HEK293 (cell line): ENCODE data around the gene CNBP.

Experiments
- ELK4 ChIP-seq: IDR thresholded peaks from 2 replicates; pipeline ENCODE4 v1.6.1; 2011; ENCODE audit warnings: mild to moderate bottlenecking, low read depth, low read length, borderline replicate concordance
- KLF8 ChIP-seq: fragments of 450-650 bp; formaldehyde crosslinking; IDR thresholded peaks from 2 replicates; pipeline ENCODE4 v1.5.1; 2016; ENCODE audit warnings: missing biosample characterization, missing genetic modification characterization
- SALL2 ChIP-seq: fragments of 450-650 bp; formaldehyde crosslinking; IDR thresholded peaks from 2 replicates; pipeline ENCODE4 v1.5.0; 2017; ENCODE audit warnings: missing biosample characterization, mild to moderate bottlenecking, missing genetic modification characterization, borderline replicate concordance
- SCRT2 ChIP-seq: fragments of 450-650 bp; formaldehyde crosslinking; IDR thresholded peaks from 2 replicates; pipeline ENCODE4 v1.5.1; 2016; ENCODE audit warnings: missing biosample characterization, missing genetic modification characterization
- SP7 ChIP-seq: fragments of 450-650 bp; formaldehyde crosslinking; IDR thresholded peaks from 2 replicates; pipeline ENCODE4 v1.5.1; 2016; ENCODE audit warnings: missing biosample characterization, missing genetic modification characterization
- ZBTB6 ChIP-seq: fragments of 450-650 bp; formaldehyde crosslinking; IDR thresholded peaks from 2 replicates; pipeline ENCODE4 v1.5.1; 2017; ENCODE audit warnings: missing biosample characterization, missing genetic modification characterization
- ZEB2 ChIP-seq: fragments of 450-650 bp; formaldehyde crosslinking; IDR thresholded peaks from 2 replicates; pipeline ENCODE4 v1.5.1; 2016; ENCODE audit warnings: missing biosample characterization, missing genetic modification characterization
- ZFHX2 ChIP-seq: fragments of 450-650 bp; formaldehyde crosslinking; conservative IDR thresholded peaks from 2 replicates; pipeline ENCODE4 v1.5.1; 2016; ENCODE audit warnings: missing biosample characterization, missing genetic modification characterization
- ZNF146 ChIP-seq: fragments of 450-650 bp; formaldehyde crosslinking; IDR thresholded peaks from 2 replicates; pipeline ENCODE4 v1.5.1; 2016; ENCODE audit warnings: missing biosample characterization, missing genetic modification characterization
- ZNF175 ChIP-seq: fragments of 450-650 bp; formaldehyde crosslinking; IDR thresholded peaks from 2 replicates; pipeline ENCODE4 v1.5.1; 2016; ENCODE audit warnings: missing biosample characterization, missing genetic modification characterization
- ZNF221 ChIP-seq: fragments of 450-650 bp; formaldehyde crosslinking; IDR thresholded peaks from 2 replicates; pipeline ENCODE4 v1.5.1; 2017; ENCODE audit warnings: missing biosample characterization, missing genetic modification characterization, borderline replicate concordance
- ZNF223 ChIP-seq: fragments of 450-650 bp; formaldehyde crosslinking; IDR thresholded peaks from 2 replicates; pipeline ENCODE4 v1.5.1; 2016; ENCODE audit warnings: missing biosample characterization, missing genetic modification characterization
- ZNF26 ChIP-seq: fragments of 450-650 bp; formaldehyde crosslinking; IDR thresholded peaks from 2 replicates; pipeline ENCODE4 v1.5.1; 2016; ENCODE audit warnings: missing biosample characterization, missing genetic modification characterization
- ZNF280C ChIP-seq: fragments of 450-650 bp; formaldehyde crosslinking; IDR thresholded peaks from 2 replicates; pipeline ENCODE4 v1.5.1; 2016; ENCODE audit warnings: missing biosample characterization, missing genetic modification characterization
- ZNF292 ChIP-seq: fragments of 450-650 bp; formaldehyde crosslinking; IDR thresholded peaks from 2 replicates; pipeline ENCODE4 v1.5.1; 2016; ENCODE audit warnings: low read depth, missing biosample characterization, missing genetic modification characterization, borderline replicate concordance
- ZNF416 ChIP-seq: fragments of 450-650 bp; formaldehyde crosslinking; IDR thresholded peaks from 2 replicates; pipeline ENCODE4 v1.5.1; 2016; ENCODE audit warnings: missing biosample characterization, missing genetic modification characterization
- ZNF423 ChIP-seq: fragments of 450-650 bp; formaldehyde crosslinking; IDR thresholded peaks from 2 replicates; pipeline ENCODE4 v1.5.1; 2016; ENCODE audit warnings: missing biosample characterization, missing genetic modification characterization
- ZNF473 ChIP-seq: fragments of 450-650 bp; formaldehyde crosslinking; IDR thresholded peaks from 2 replicates; pipeline ENCODE4 v1.5.1; 2017; ENCODE audit warnings: missing biosample characterization, missing genetic modification characterization
- ZNF48 ChIP-seq: fragments of 450-650 bp; formaldehyde crosslinking; IDR thresholded peaks from 2 replicates; pipeline ENCODE4 v1.5.1; 2016; ENCODE audit warnings: missing biosample characterization, missing genetic modification characterization
- ZNF529 ChIP-seq: fragments of 450-650 bp; formaldehyde crosslinking; IDR thresholded peaks from 2 replicates; pipeline ENCODE4 v1.5.1; 2017; ENCODE audit warnings: missing genetic modification characterization, missing biosample characterization; ENCODE audit not compliant: insufficient replicate concordance
- ZNF596 ChIP-seq: fragments of 450-650 bp; IDR thresholded peaks from 2 replicates; pipeline ENCODE4 v1.5.0; 2018; ENCODE audit warnings: missing biosample characterization, mild to moderate bottlenecking, missing genetic modification characterization, moderate library complexity
- ZNF621 ChIP-seq: fragments of 450-650 bp; formaldehyde crosslinking; IDR thresholded peaks from 2 replicates; pipeline ENCODE4 v1.5.1; 2017; ENCODE audit warnings: missing biosample characterization, missing genetic modification characterization
- ZNF645 ChIP-seq: fragments of 450-650 bp; formaldehyde crosslinking; IDR thresholded peaks from 2 replicates; pipeline ENCODE4; 2016; ENCODE audit warnings: missing biosample characterization, missing genetic modification characterization
- ZNF654 ChIP-seq: fragments of 450-650 bp; formaldehyde crosslinking; IDR thresholded peaks from 2 replicates; pipeline ENCODE4 v1.5.1; 2016; ENCODE audit warnings: low read depth, missing biosample characterization, missing genetic modification characterization
- ZNF768 ChIP-seq: fragments of 450-650 bp; formaldehyde crosslinking; IDR thresholded peaks from 2 replicates; pipeline ENCODE4 v1.5.1; 2018; ENCODE audit warnings: missing biosample characterization, mild to moderate bottlenecking, missing genetic modification characterization
- ZNF837 ChIP-seq: fragments of 450-650 bp; formaldehyde crosslinking; IDR thresholded peaks from 2 replicates; pipeline ENCODE4 v1.5.1; 2016; ENCODE audit warnings: missing biosample characterization, missing genetic modification characterization
- ZSCAN23 ChIP-seq: fragments of 450-650 bp; formaldehyde crosslinking; IDR thresholded peaks from 2 replicates; pipeline ENCODE4 v1.5.1; 2016; ENCODE audit warnings: missing biosample characterization, missing genetic modification characterization
- ZXDB ChIP-seq: fragments of 450-650 bp; formaldehyde crosslinking; IDR thresholded peaks from 2 replicates; pipeline ENCODE4 v1.5.1; 2016; ENCODE audit warnings: missing biosample characterization, missing genetic modification characterization
- TF ChIP-seq, protein P1 (sequence below): fragments of 450-650 bp; formaldehyde crosslinking; IDR thresholded peaks from 2 replicates; pipeline ENCODE4 v1.5.1; 2016; ENCODE audit warnings: missing biosample characterization, missing genetic modification characterization
- TF ChIP-seq, protein P2 (sequence below): fragments of 450-650 bp; formaldehyde crosslinking; IDR thresholded peaks from 2 replicates; pipeline ENCODE4 v1.5.1; 2017; ENCODE audit warnings: missing biosample characterization, missing genetic modification characterization
- TF ChIP-seq, protein P3 (sequence below): fragments of 450-650 bp; IDR thresholded peaks from 2 replicates; pipeline ENCODE4 v1.5.1; 2018; ENCODE audit warnings: missing biosample characterization, missing genetic modification characterization

Gene CNBP

DNA sequence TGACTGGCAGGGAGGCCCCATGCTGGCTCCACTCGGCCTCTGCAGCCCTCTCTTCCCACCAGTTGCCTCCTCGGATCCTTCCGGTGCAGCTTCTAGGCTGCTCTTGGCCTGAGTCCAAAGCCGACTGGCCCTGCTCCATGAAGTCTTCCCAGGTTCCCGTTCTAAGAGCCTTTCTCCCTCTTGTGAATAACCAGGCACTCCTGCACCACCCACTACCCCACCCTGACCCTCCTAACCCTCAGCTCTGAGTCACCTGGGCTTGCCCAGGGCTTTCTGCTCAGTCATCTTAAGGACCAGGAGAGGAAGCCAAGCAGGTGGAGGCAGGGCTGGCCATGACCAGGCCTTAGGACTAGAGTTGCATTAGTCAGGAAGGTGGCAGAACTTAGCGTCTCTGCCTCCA is 28.1 kb upstream of the CNBP start (continued):
- TF ChIP-seq ELK4 (no peak), SCRT2 (tag by site-specific recombination) (peak; percentile 96), ZXDB (tag by site-specific recombination) (0 out of 2 replicates have a peak, but pooled peaks have one; percentile 32), ZNF529 (tag by site-specific recombination) (no peak), ZNF837 (tag by site-specific recombination) (no peak), ZNF146 (tag by site-specific recombination) (no peak), ZNF473 (tag by site-specific recombination) (no peak), ZNF26 (tag by site-specific recombination) (no peak), ZNF423 (tag by site-specific recombination) (no peak), ZNF645 (tag by site-specific recombination) (no peak), ZNF654 (no peak), ZNF596 (tag by site-specific recombination) (no peak), SP7 (0 out of 2 replicates have a peak, but pooled peaks have one; percentile 54), ZNF768 (tag by site-specific recombination) (no peak), ZNF416 (tag by site-specific recombination) (no peak), ZFHX2 (tag by site-specific recombination) (peak; percentile 66), ZNF48 (tag by site-specific recombination) (no peak), ZSCAN23 (no peak), ZNF221 (no peak), ZNF280C (tag by site-specific recombination) (no peak), KLF8 (tag by site-specific recombination) (peak; percentile 41; the same call in 1 of the 2 replicates), ZNF175 (tag by site-specific recombination) (no peak), ZBTB6 (tag by site-specific recombination) (no peak), ZNF292 (tag by site-specific recombination) (no peak), ZNF621 (tag by site-specific recombination) (no peak), SALL2 (no peak), ZEB2 (tag by site-specific recombination) (no peak), ZNF223 (no peak)
- TF ChIP-seq, protein P1, sequence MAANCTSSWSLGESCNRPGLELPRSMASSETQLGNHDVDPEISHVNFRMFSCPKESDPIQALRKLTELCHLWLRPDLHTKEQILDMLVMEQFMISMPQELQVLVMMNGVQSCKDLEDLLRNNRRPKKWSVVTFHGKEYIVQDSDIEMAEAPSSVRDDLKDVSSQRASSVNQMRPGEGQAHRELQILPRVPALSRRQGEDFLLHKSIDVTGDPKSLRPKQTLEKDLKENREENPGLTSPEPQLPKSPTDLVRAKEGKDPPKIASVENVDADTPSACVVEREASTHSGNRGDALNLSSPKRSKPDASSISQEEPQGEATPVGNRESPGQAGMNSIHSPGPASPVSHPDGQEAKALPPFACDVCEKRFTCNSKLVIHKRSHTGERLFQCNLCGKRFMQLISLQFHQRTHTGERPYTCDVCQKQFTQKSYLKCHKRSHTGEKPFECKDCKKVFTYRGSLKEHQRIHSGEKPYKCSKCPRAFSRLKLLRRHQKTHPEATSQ (tag by site-specific recombination) = no peak
- TF ChIP-seq, protein P2, sequence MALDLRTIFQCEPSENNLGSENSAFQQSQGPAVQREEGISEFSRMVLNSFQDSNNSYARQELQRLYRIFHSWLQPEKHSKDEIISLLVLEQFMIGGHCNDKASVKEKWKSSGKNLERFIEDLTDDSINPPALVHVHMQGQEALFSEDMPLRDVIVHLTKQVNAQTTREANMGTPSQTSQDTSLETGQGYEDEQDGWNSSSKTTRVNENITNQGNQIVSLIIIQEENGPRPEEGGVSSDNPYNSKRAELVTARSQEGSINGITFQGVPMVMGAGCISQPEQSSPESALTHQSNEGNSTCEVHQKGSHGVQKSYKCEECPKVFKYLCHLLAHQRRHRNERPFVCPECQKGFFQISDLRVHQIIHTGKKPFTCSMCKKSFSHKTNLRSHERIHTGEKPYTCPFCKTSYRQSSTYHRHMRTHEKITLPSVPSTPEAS (tag by site-specific recombination) = no peak
- TF ChIP-seq, protein P3, sequence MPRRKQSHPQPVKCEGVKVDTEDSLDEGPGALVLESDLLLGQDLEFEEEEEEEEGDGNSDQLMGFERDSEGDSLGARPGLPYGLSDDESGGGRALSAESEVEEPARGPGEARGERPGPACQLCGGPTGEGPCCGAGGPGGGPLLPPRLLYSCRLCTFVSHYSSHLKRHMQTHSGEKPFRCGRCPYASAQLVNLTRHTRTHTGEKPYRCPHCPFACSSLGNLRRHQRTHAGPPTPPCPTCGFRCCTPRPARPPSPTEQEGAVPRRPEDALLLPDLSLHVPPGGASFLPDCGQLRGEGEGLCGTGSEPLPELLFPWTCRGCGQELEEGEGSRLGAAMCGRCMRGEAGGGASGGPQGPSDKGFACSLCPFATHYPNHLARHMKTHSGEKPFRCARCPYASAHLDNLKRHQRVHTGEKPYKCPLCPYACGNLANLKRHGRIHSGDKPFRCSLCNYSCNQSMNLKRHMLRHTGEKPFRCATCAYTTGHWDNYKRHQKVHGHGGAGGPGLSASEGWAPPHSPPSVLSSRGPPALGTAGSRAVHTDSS (tag by site-specific recombination) = no peak
